ENCODE data around the gene REPIN1. TPM values are rescaled to one million over a fixed set of nuclear protein-coding genes. Genes with fewer than 3 reads are reported as not detected.

REPIN1 gene
- total RNA-seq, 1 donor from 2014 or later, result 117 TPM

- no peak for DNase-seq (ENCODE audit: low spot score)
Observed at GRCh38 chr7:150337179-150337578, 31.4 kb upstream of the REPIN1 start.

GRCh38 chr7:150337659-150338081, 31.0 kb upstream of the REPIN1 start:
- no peak for DNase-seq (ENCODE audit: low spot score)

DNA sequence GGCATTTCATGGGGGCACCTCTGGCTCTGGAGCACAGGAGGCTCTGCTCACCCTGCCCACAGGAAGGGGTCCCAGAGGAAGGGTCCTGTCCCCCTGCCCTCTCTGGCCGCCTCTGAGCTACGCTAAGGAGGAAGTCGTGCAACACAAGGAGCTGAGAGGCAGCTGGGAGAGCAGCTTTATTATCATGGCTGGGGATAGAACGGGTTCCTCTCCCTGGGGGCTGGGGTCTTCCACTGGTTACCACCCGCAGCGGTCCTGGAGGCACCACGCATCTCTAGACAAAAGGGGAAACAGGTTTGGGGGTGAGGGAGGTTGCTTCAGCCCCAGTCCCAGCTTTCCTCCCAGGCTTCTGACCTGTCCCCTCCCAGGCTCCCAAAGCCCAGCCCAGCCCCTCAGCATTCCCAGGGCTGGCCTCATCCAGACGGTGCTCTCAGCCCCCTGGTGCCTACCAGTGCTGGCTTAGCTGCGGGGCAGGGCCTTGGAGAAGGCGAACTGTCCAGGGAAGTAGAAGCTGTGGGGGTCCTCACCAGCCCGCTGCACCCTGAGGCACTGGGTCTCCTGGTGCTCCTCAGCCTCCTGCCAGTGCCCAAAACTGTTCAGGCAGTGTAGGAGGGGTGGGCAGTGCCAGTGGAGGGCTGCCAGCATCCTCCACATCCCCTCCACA, 30.3 kb upstream of the REPIN1 start:
- no peak for DNase-seq (ENCODE audit: low spot score)

DNA sequence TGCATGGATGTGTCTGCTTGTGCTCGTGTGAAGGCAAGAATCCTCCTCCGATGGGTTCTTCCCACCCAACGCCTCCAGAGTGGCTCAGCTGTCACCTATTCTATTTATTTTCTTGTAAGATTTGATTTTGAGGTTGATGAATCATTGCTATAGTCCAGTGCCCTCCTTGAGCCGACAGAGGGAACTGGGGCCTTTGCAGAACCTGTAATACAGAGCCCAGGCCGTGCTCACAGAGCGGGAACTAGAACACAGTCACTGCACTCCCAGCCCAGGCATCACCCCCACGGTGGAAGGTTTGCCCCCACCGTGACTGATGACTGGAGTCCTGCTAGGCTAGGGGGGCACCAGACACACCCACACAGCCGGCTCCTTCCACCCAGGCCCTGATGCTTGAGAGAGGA, 29.2 kb upstream of the REPIN1 start:
- DNase-seq (ENCODE audit: low spot score), result no peak

- DNase-seq (ENCODE audit: low spot score), result no peak
Observed at GRCh38 chr7:150340024-150340749, 28.4 kb upstream of the REPIN1 start.

GRCh38 chr7:150340875-150341262, 27.8 kb upstream of the REPIN1 start:
- no peak for DNase-seq (ENCODE audit: low spot score)

- DNase-seq (ENCODE audit: low spot score), result peak; percentile 65
Observed at GRCh38 chr7:150341263-150342120, 27.1 kb upstream of the REPIN1 start, which contains the start of gene RARRES2. Gene RARRES2 (minus strand): TSS chr7:150341629. CDS start chr7:150340609, 1,020 bp downstream.

DNA sequence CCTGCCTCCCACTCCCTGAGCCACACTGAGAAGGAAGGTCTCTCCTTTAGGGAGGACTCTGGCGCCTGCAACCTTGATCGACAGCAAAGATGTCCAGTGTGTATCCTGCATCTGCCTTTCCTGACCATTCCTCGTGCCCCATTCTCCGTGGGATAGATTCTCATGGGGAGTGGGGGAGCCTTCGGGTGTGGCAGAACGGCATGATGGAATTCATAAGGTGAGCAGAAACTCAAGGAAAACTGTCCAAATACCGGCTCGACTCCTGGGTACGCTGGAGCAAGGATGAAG, 26.6 kb upstream of the REPIN1 start:
- no peak for DNase-seq (ENCODE audit: low spot score)

- DNase-seq (ENCODE audit: low spot score), result no peak
Observed at GRCh38 chr7:150343225-150343624, 25.4 kb upstream of the REPIN1 start.

DNA sequence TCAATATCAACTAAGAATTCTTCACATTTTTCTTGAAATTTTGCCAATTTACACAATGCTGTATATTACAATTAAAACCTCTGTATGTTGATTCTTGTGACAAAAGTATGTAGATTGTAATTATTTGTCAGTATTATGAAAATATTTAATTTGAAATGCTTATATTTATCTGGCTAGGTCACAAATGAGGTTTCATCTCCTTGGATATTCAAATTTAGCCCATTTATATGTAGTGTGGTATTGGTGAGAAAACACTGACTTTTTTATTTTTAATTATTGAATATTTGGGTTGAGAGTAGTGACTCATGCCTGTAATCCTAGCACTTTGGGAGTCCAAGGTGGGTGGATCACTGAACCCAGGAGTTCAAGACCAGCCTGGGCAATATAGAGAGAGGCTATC, 24.3 kb upstream of the REPIN1 start:
- DNase-seq (ENCODE audit: low spot score), result no peak

GRCh38 chr7:150345012-150345411, 23.6 kb upstream of the REPIN1 start:
- no peak for DNase-seq (ENCODE audit: low spot score)

GRCh38 chr7:150346922-150347321, 21.7 kb upstream of the REPIN1 start:
- no peak for DNase-seq (ENCODE audit: low spot score)

- no peak for DNase-seq (ENCODE audit: low spot score)
Observed at GRCh38 chr7:150351587-150352194, 16.9 kb upstream of the REPIN1 start.

- DNase-seq (ENCODE audit: low spot score), result no peak
Observed at GRCh38 chr7:150355666-150356059, 13.0 kb upstream of the REPIN1 start.

GRCh38 chr7:150356265-150356897, 12.2 kb upstream of the REPIN1 start:
- DNase-seq (ENCODE audit: low spot score), result no peak

DNA sequence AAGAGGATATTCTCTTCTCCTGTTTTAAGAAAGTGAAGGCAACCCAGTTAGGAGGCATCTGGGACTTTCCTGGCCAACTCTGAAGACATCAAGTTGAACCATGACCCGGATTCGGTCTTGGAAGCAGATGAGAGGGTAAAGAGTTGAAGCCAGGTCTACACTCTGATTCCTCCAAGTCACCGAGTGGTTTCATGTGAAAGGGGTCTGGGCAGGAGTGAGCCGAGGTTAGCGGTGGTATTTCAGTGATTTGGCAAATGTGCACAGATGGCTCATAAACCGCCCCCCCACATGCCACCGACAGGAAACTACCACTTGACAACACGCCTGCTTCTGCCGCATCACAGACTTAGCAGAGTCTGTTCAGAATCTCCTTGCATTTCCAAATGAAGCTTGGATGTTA, 11.4 kb upstream of the REPIN1 start:
- no peak for DNase-seq (ENCODE audit: low spot score)

- no peak for DNase-seq (ENCODE audit: low spot score)
Observed at GRCh38 chr7:150357771-150358427, 10.7 kb upstream of the REPIN1 start.

DNA sequence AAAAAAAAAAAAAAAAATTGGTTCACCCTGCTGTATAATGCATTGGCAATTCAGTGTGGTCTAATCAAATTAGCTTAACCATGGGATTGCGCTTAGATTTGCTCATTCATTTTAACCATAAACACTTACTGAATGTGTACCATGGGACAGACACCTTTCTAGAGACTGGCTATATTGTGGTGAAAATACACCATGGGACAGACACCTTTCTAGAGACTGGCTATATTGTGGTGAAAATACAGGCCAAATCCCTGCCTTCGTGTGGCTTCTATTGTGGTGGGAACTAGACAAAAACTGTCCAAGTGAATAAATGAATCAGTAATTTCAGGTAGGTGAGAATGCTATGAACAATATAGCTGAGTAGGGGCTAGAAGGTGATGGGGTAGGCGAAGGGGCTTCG, 10.2 kb upstream of the REPIN1 start:
- no peak for DNase-seq (ENCODE audit: low spot score)

DNA sequence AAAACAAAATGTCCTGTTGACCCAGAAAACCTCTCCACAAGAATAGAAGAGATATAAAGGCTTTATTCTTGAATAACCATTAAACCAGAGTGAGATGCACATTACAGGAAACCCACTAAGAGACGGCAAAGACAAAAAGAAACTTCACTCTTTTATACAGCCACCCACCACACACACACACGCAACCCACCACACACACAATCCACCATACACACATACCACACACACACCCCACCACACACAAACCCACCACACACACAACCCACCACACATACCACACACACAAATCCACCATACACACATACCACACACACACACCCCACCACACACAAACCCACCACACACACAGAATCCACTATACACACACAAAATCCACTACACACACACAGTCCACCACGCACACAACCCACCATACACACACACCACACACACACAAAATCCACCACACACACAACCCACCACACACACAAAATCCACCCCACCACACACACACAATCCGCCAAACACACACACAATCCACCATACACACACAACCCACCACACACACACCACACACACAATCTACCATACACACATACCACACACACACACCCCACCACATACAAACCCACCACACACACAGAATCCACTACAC, 9.5 kb upstream of the REPIN1 start:
- no peak for DNase-seq (ENCODE audit: low spot score)

GRCh38 chr7:150359622-150360362, 8.8 kb upstream of the REPIN1 start:
- DNase-seq (ENCODE audit: low spot score), result no peak

Data from ureter (tissue), 1 donor.